ENCODE measurements around the gene EMILIN3. TPM values are rescaled to one million over a fixed set of nuclear protein-coding genes. Genes with fewer than 3 reads are reported as not detected.
A peak's percentile ranks its signal among the peaks of the same experiment; 100 is the strongest.
"Not testable (repeated sequence)": the region's sequence is repeated elsewhere in the genome, so short reads cannot be mapped to it uniquely, and the experiment has no call there.

The EMILIN3 gene
- polyA plus RNA-seq, 3 donors, result 0.14 to 0.34 (median 0.28) TPM

- no peak overlapping the region for H3K27ac ChIP-seq (ENCODE audit: low read depth, low read length)
- 70 to 84% (median 76%) methylated on average over 15 of the region's 15 CpGs for WGBS, 3 donors
Observed at GRCh38 chr20:41334443-41335421, 31.9 kb downstream of the EMILIN3 start.

- whole genome bisulfite sequencing, 3 donors, result 89 to 90% (median 90%) methylated on average over 2 of the region's 2 CpGs
- H3K27ac ChIP-seq (ENCODE audit: low read depth, low read length), result no peak overlapping the region
Observed at GRCh38 chr20:41334036-41334435, 32.6 kb downstream of the EMILIN3 start.

- WGBS, 3 donors, result 83 to 89% (median 88%) methylated on average over 4 of the region's 4 CpGs
Observed at GRCh38 chr20:41331731-41332130, 34.9 kb downstream of the EMILIN3 start.

GRCh38 chr20:41330941-41331340, 35.7 kb downstream of the EMILIN3 start:
- H3K27ac ChIP-seq (ENCODE audit: low read depth, low read length), result no peak overlapping the region
- WGBS, 3 donors, result 67 to 96% (median 90%) methylated on average over 1 of the region's 1 CpG

More at GRCh38 chr20:41331731-41332130, 34.9 kb downstream of the EMILIN3 start:
- no peak overlapping the region for H3K27ac ChIP-seq (ENCODE audit: low read depth, low read length)

GRCh38 chr20:41330343-41330720, 36.3 kb downstream of the EMILIN3 start:
- 78 to 92% (median 89%) methylated on average over 5 of the region's 5 CpGs for WGBS, 3 donors
- no peak overlapping the region for H3K27ac ChIP-seq (ENCODE audit: low read depth, low read length)

- H3K27ac ChIP-seq (ENCODE audit: low read depth, low read length), result no peak overlapping the region
- 25 to 52% (median 26%) methylated on average over 14 of the region's 14 CpGs for WGBS, 3 donors
Observed at GRCh38 chr20:41329435-41330342, 36.9 kb downstream of the EMILIN3 start.

GRCh38 chr20:41327178-41327577, 39.4 kb downstream of the EMILIN3 start:
- WGBS, 3 donors, result 84 to 88% (median 87%) methylated on average over 5 of the region's 5 CpGs
- no peak overlapping the region for H3K27ac ChIP-seq (ENCODE audit: low read depth, low read length)

- H3K27ac ChIP-seq (ENCODE audit: low read depth, low read length), result no peak overlapping the region
- 75 to 91% (median 84%) methylated on average over 1 of the region's 1 CpG for WGBS, 3 donors
Observed at GRCh38 chr20:41320976-41321375, 45.6 kb downstream of the EMILIN3 start.

- H3K27ac ChIP-seq (ENCODE audit: low read depth, low read length), result no peak overlapping the region
Observed at GRCh38 chr20:41320441-41320840, 46.2 kb downstream of the EMILIN3 start.

GRCh38 chr20:41318271-41318649, 48.4 kb downstream of the EMILIN3 start:
- no peak overlapping the region for H3K27ac ChIP-seq (ENCODE audit: low read depth, low read length)
- WGBS, 3 donors, result 23 to 63% (median 60%) methylated on average over 5 of the region's 5 CpGs

- 1% methylated on average over 39 to 60 of the region's 64 CpGs for WGBS, 3 donors
- peak within 1 kb of the TSS; percentile 60 for H3K27ac ChIP-seq (ENCODE audit: low read depth, low read length)
Observed at GRCh38 chr20:41317546-41318270, 48.9 kb downstream of the EMILIN3 start, which contains the start of gene ZHX3. Gene ZHX3, minus strand, starts transcription at chr20:41317731. Its CDS starts 112,815 bp downstream, at chr20:41204916.

GRCh38 chr20:41316602-41317545, 49.7 kb downstream of the EMILIN3 start:
- WGBS, 3 donors, result 3 to 5% (median 3%) methylated on average over 39 to 66 of the region's 66 CpGs
- peak overlapping the region; percentile 60 for H3K27ac ChIP-seq (ENCODE audit: low read depth, low read length)

- H3K27ac ChIP-seq (ENCODE audit: low read depth, low read length), result no peak overlapping the region
- WGBS, 3 donors, result 65 to 70% (median 68%) methylated on average over 6 of the region's 6 CpGs
Observed at GRCh38 chr20:41316051-41316450, 50.6 kb downstream of the EMILIN3 start.

GRCh38 chr20:41314386-41314785, 52.2 kb downstream of the EMILIN3 start:
- WGBS, 3 donors, result 59 to 86% (median 59%) methylated on average over 2 of the region's 2 CpGs
- no peak overlapping the region for H3K27ac ChIP-seq (ENCODE audit: low read depth, low read length)

- 93 to 94% (median 94%) methylated on average over 6 of the region's 6 CpGs for WGBS, 3 donors
- not testable (repeated sequence) for H3K27ac ChIP-seq (ENCODE audit: low read depth, low read length)
Observed at GRCh38 chr20:41312009-41312408, 54.6 kb downstream of the EMILIN3 start.
